ENCODE results near the gene CAMK2G. TPM values are rescaled to one million over a fixed set of nuclear protein-coding genes. Genes with fewer than 3 reads are reported as not detected.

Gene CAMK2G
- total and polyA plus RNA-seq, 4 donors, result 6.8 to 18.3 (median 9.9) TPM

DNA sequence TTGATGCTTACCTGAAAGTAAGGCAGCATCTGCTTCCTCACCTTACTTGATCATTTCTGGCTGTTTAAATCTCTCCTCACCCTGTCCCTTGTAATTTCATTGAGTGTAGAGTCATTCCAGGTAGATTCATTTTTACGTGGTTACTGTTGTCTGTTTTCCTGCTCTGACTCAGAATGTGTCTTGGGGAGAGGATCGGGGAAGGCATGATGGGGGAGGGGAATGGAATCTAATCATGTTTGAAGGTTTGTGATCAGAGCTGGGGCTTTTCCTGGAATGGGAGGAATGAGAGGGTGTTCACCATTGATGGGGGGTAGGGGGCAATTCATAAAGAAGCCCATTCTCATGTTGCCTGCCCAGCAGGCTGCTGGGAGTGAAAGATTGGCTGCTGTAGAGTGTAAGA, 111.4 kb downstream of the CAMK2G start:
- peaks cover 30 to 88% (median 71%) of the 10 kb centered on the region in 4 donors for H3K36me3 ChIP-seq (ENCODE audit: control insufficient read depth in 4 of 4, insufficient read depth in 3 of 4, low read depth in 1 of 4, low read length in 3 of 4)
- H3K27me3 ChIP-seq (ENCODE audit: control insufficient read depth in 4 of 4, insufficient read depth in 4 of 4, low read length in 3 of 4), result no peaks in the 10 kb centered on the region
- H3K4me1 ChIP-seq (ENCODE audit: control insufficient read depth in 4 of 4, insufficient read depth in 4 of 4, low read length in 3 of 4), result no peaks in the 10 kb centered on the region
- no peak overlapping the region for H3K4me3 ChIP-seq (ENCODE audit: low read depth in 1 of 3, low read length in 3 of 3)
- TF ChIP-seq YY1 (IDR thresholded peaks at IDR 0.05) (no peak), EGR1 (IDR thresholded peaks at IDR 0.05; ENCODE audit: low read depth in 2 of 2) (no peak), GABPA (IDR thresholded peaks at IDR 0.05 in 1 of 2, conservative IDR thresholded peaks at IDR 0.05 in 1 of 2) (no peak), NR2F2 (IDR thresholded peaks at IDR 0.05) (no peak), HNF4A (conservative IDR thresholded peaks at IDR 0.05) (no peak), FOXA1 (IDR thresholded peaks at IDR 0.05) (no peak), SP1 (IDR thresholded peaks at IDR 0.05) (no peak), RAD21 (IDR thresholded peaks at IDR 0.05) (no peak), FOXA2 (IDR thresholded peaks at IDR 0.05) (no peak), HNF4G (IDR thresholded peaks at IDR 0.05) (no peak), TAF1 (conservative IDR thresholded peaks at IDR 0.05) (no peak), RXRA (IDR thresholded peaks at IDR 0.05) (no peak), JUND (IDR thresholded peaks at IDR 0.05) (no peak)
- TF ChIP-seq, protein P1, sequence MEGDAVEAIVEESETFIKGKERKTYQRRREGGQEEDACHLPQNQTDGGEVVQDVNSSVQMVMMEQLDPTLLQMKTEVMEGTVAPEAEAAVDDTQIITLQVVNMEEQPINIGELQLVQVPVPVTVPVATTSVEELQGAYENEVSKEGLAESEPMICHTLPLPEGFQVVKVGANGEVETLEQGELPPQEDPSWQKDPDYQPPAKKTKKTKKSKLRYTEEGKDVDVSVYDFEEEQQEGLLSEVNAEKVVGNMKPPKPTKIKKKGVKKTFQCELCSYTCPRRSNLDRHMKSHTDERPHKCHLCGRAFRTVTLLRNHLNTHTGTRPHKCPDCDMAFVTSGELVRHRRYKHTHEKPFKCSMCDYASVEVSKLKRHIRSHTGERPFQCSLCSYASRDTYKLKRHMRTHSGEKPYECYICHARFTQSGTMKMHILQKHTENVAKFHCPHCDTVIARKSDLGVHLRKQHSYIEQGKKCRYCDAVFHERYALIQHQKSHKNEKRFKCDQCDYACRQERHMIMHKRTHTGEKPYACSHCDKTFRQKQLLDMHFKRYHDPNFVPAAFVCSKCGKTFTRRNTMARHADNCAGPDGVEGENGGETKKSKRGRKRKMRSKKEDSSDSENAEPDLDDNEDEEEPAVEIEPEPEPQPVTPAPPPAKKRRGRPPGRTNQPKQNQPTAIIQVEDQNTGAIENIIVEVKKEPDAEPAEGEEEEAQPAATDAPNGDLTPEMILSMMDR (IDR thresholded peaks at IDR 0.05; ENCODE audit: low read depth, low read length, missing input control), result no peak
- TF ChIP-seq, protein P2, sequence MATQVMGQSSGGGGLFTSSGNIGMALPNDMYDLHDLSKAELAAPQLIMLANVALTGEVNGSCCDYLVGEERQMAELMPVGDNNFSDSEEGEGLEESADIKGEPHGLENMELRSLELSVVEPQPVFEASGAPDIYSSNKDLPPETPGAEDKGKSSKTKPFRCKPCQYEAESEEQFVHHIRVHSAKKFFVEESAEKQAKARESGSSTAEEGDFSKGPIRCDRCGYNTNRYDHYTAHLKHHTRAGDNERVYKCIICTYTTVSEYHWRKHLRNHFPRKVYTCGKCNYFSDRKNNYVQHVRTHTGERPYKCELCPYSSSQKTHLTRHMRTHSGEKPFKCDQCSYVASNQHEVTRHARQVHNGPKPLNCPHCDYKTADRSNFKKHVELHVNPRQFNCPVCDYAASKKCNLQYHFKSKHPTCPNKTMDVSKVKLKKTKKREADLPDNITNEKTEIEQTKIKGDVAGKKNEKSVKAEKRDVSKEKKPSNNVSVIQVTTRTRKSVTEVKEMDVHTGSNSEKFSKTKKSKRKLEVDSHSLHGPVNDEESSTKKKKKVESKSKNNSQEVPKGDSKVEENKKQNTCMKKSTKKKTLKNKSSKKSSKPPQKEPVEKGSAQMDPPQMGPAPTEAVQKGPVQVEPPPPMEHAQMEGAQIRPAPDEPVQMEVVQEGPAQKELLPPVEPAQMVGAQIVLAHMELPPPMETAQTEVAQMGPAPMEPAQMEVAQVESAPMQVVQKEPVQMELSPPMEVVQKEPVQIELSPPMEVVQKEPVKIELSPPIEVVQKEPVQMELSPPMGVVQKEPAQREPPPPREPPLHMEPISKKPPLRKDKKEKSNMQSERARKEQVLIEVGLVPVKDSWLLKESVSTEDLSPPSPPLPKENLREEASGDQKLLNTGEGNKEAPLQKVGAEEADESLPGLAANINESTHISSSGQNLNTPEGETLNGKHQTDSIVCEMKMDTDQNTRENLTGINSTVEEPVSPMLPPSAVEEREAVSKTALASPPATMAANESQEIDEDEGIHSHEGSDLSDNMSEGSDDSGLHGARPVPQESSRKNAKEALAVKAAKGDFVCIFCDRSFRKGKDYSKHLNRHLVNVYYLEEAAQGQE (IDR thresholded peaks at IDR 0.05), result no peak
- TF ChIP-seq, protein P3, sequence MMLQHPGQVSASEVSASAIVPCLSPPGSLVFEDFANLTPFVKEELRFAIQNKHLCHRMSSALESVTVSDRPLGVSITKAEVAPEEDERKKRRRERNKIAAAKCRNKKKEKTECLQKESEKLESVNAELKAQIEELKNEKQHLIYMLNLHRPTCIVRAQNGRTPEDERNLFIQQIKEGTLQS (IDR thresholded peaks at IDR 0.05), result no peak
- no peak overlapping the region for H3K9ac ChIP-seq (ENCODE audit: low read depth in 1 of 2, low read length in 2 of 2)
- H3K27ac ChIP-seq (ENCODE audit: low read depth in 1 of 2, low read length in 2 of 2), result no peak overlapping the region
- WGBS, result 84% methylated on average over 2 of the region's 2 CpGs
- H3K9me3 ChIP-seq (ENCODE audit: control insufficient read depth in 4 of 4, low read length in 3 of 4), result no peaks in the 10 kb centered on the region
- DNase-seq (ENCODE audit: low spot score), result no peak

Small RNAs within 50 kb of the gene (small RNA-seq; reads per million reads assigned to genes)
- gene AC022400.9 (not detected), gene ZSWIM8-AS1 (not detected)

Other genes starting within 250 kb of the CAMK2G start
- gene MYOZ1, start 233.1 kb downstream of the CAMK2G start, total RNA-seq, result under 1 TPM; 0.17 to 0.23 TPM
- gene MYOZ1, start 233.1 kb downstream of the CAMK2G start, polyA plus RNA-seq, result under 1 TPM in 1 of 2 donors, not detected in 1; 0.14 TPM
- gene SYNPO2L, start 218.5 kb downstream of the CAMK2G start, total RNA-seq, result under 1 TPM in 1 of 2 donors, not detected in 1; under 0.01 TPM
- under 1 TPM in 1 of 2 donors, not detected in 1; 0.02 TPM for gene SYNPO2L, start 218.5 kb downstream of the CAMK2G start, polyA plus RNA-seq
- 1 to 10 TPM; 3.3 to 9.1 TPM for gene AGAP5, start 176.4 kb downstream of the CAMK2G start, total RNA-seq
- gene AGAP5, start 176.4 kb downstream of the CAMK2G start, polyA plus RNA-seq, result 1 to 10 TPM; 1.4 to 1.7 TPM
- 10 to 100 TPM; 41.4 to 48.1 TPM for gene SEC24C, start 130.2 kb downstream of the CAMK2G start, total RNA-seq
- gene SEC24C, start 130.2 kb downstream of the CAMK2G start, polyA plus RNA-seq, result 10 to 100 TPM; 15.0 to 40.5 TPM
- gene CHCHD1, start 92.5 kb downstream of the CAMK2G start, total RNA-seq, result 10 to 100 TPM in 1 of 2 donors, 1 to 10 TPM in 1; 7.6 to 13.7 TPM
- 10 to 100 TPM; 32.5 to 47.4 TPM for gene CHCHD1, start 92.5 kb downstream of the CAMK2G start, polyA plus RNA-seq
- gene ZSWIM8, start 88.9 kb downstream of the CAMK2G start, total RNA-seq, result 10 to 100 TPM; 35.3 to 66.2 TPM
- gene ZSWIM8, start 88.9 kb downstream of the CAMK2G start, polyA plus RNA-seq, result 10 to 100 TPM; 33.3 to 53.4 TPM
- gene NDST2, start 63.0 kb downstream of the CAMK2G start, total RNA-seq, result 10 to 100 TPM; 11.4 to 14.0 TPM
- 1 to 10 TPM; 6.5 to 7.6 TPM for gene NDST2, start 63.0 kb downstream of the CAMK2G start, polyA plus RNA-seq
- gene PLAU, start 36.6 kb upstream of the CAMK2G start, total RNA-seq, result 1 to 10 TPM in 1 of 2 donors, under 1 TPM in 1; 0.67 to 1.0 TPM
- under 1 TPM; 0.40 to 0.91 TPM for gene PLAU, start 36.6 kb upstream of the CAMK2G start, polyA plus RNA-seq
- 10 to 100 TPM; 20.6 to 37.8 TPM for gene VCL, start 123.6 kb upstream of the CAMK2G start, total RNA-seq
- gene VCL, start 123.6 kb upstream of the CAMK2G start, polyA plus RNA-seq, result 10 to 100 TPM in 1 of 2 donors, 1 to 10 TPM in 1; 4.3 to 14.0 TPM